Prostate gland (tissue), 2 donors: ENCODE results near the gene CEP85.

Experiments used
- POLR2A ChIP-seq: fragments of 450-650 bp; IDR thresholded peaks from one replicate; pipeline ENCODE4 v1.6.1; 2016; ENCODE audit warnings: antibody characterized with exemption, mild to moderate bottlenecking
- TF ChIP-seq, protein P1 (sequence below), 4 experiments: fragments of 200-600 bp in 2 of 4; fragments of 450-650 bp in 2 of 4; sonication (generic) in 2 of 4; IDR thresholded peaks; 1 replicate in 3 of 4; 2 replicates in 1 of 4; pipeline ENCODE4 v1.5.1; 2016 to 2019; ENCODE audit warnings: antibody characterized with exemption in 4 of 4, mild to moderate bottlenecking in 2 of 4, moderate library complexity in 2 of 4

DNA sequence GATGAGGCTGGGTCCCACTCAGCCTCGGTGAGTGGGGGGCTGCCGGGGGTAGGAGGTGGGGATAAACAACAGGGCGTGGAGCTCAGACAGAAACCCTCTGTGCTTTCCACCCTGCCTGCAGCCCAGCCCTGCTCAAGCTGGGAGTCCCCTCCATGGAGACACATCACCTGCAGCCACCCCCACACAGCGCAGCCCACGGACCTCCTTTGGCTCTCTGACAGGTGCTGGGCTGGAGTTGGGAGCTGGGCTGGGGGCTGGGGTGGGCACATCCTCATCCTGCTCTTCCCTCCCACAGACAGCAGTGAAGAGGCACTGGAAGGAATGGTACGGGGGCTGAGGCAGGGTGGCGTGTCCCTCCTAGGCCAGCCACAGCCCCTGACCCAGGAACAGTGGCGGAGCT, 45.5 kb upstream of the CEP85 start:
- TF ChIP-seq, protein P1, sequence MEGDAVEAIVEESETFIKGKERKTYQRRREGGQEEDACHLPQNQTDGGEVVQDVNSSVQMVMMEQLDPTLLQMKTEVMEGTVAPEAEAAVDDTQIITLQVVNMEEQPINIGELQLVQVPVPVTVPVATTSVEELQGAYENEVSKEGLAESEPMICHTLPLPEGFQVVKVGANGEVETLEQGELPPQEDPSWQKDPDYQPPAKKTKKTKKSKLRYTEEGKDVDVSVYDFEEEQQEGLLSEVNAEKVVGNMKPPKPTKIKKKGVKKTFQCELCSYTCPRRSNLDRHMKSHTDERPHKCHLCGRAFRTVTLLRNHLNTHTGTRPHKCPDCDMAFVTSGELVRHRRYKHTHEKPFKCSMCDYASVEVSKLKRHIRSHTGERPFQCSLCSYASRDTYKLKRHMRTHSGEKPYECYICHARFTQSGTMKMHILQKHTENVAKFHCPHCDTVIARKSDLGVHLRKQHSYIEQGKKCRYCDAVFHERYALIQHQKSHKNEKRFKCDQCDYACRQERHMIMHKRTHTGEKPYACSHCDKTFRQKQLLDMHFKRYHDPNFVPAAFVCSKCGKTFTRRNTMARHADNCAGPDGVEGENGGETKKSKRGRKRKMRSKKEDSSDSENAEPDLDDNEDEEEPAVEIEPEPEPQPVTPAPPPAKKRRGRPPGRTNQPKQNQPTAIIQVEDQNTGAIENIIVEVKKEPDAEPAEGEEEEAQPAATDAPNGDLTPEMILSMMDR (IDR thresholded peaks at IDR 0.05): no peak
- no peak for TF ChIP-seq POLR2A
